Panc1 (cell line): ENCODE data around the gene MYEF2. TPM values are rescaled to one million over a fixed set of nuclear protein-coding genes. Genes with fewer than 3 reads are reported as not detected.

Source experiments
- ATAC-seq: fragments of 200-7000 bp; cut with Tn5 transposase; 2 replicates; pipeline ENCODE4 v1.9.1; 2020; ENCODE audit warnings: mild to moderate bottlenecking, moderate library complexity
- BruUV-seq: library from RNA; stranded (reverse); fragments of 400-500 nt; replicated peaks from 2 replicates; lab custom pipeline; 2021; lab: Mats Ljungman, UMichigan
- CTCF ChIA-PET: fragments of 300-600 bp; sonication (Branson Sonifier 250); formaldehyde crosslinking; loops from one replicate; lab custom pipeline; 2022; ENCODE audit warnings: antibody characterized with exemption; lab: Charles Lee
- POLR2A ChIA-PET: fragments of 300-600 bp; sonication (Branson Sonifier 250); formaldehyde crosslinking; loops from one replicate; lab custom pipeline; 2022; ENCODE audit warnings: antibody characterized with exemption; lab: Charles Lee
- DNase-seq: peaks from one replicate; pipeline ENCODE4 v3.0.0-alpha.2; 2010; ENCODE audit warnings: low read depth, low spot score
- H3K27ac ChIP-seq: 2 replicates; pipeline ENCODE4 v1.5.1; 2011; ENCODE audit warnings: mild to moderate bottlenecking, low read length, inconsistent platforms
- H3K27me3 ChIP-seq: fragments of 200-500 bp; sonication (Bioruptor generic); 2 replicates; pipeline ENCODE4 v1.6.0; 2014; ENCODE audit warnings: low read length, inconsistent platforms; ENCODE audit not compliant: control insufficient read depth, insufficient read depth
- H3K36me3 ChIP-seq: fragments of 200-500 bp; sonication (Bioruptor generic); 2 replicates; pipeline ENCODE4 v1.5.1; 2014; ENCODE audit warnings: inconsistent platforms, mild to moderate bottlenecking, low read length, moderate library complexity; ENCODE audit not compliant: control insufficient read depth, insufficient read depth
- H3K4me1 ChIP-seq: 2 replicates; pipeline ENCODE4 v1.5.1; 2011; ENCODE audit warnings: inconsistent platforms, mild to moderate bottlenecking, low read length, moderate library complexity; ENCODE audit not compliant: control insufficient read depth, insufficient read depth
- H3K4me3 ChIP-seq, 2 experiments: 2 replicates each; pipeline ENCODE4 v1.5.1; 2011 to 2012; ENCODE audit warnings: low read depth in 2 of 2, low read length in 2 of 2, mild to moderate bottlenecking in 2 of 2, inconsistent platforms in 1 of 2, moderate library complexity in 1 of 2
- H3K9me3 ChIP-seq: fragments of 200-500 bp; sonication (Bioruptor generic); 2 replicates; pipeline ENCODE4 v1.5.1; 2014; ENCODE audit warnings: low read depth, mild to moderate bottlenecking, inconsistent platforms, low read length, moderate library complexity; ENCODE audit not compliant: control insufficient read depth, insufficient read depth
- CTCF ChIP-seq: fragments of 450-650 bp; IDR thresholded peaks from 2 replicates; pipeline ENCODE4 v1.5.1; 2017; ENCODE audit warnings: mild to moderate bottlenecking
- POLR2AphosphoS5 ChIP-seq: IDR thresholded peaks from 2 replicates; pipeline ENCODE4 v1.6.1; 2012; ENCODE audit warnings: mild to moderate bottlenecking, low read depth, low read length, moderate library complexity
- SIN3A ChIP-seq: IDR thresholded peaks from 2 replicates; pipeline ENCODE4 v1.6.1; 2012; ENCODE audit warnings: low read depth, mild to moderate bottlenecking, low read length, moderate library complexity, borderline replicate concordance; ENCODE audit not compliant: insufficient read depth
- TCF7L2 ChIP-seq: IDR thresholded peaks from 2 replicates; pipeline ENCODE4 v1.6.1; 2011; ENCODE audit warnings: mild to moderate bottlenecking, low read depth, low read length, inconsistent platforms
- in situ Hi-C: cut with HindIII; loops from 2 replicates; pipeline ENCODE4 v1.10.0; 2016; ENCODE audit warnings: low sequenced_read_pairs, low pct_unique_long_range_greater_than_20kb
- intact Hi-C: fragments of 100-400 bp; cut with micrococcal nuclease; formaldehyde crosslinking; loops from one replicate; pipeline ENCODE4 v1.10.0; 2022; ENCODE audit not compliant: unreplicated experiment
- total RNA-seq: library from RNA; stranded (reverse); gene quantifications from one replicate; pipeline ENCODE4 v1.2.1, GENCODE V29; 2021; ENCODE audit not compliant: unreplicated experiment
- TF ChIP-seq, protein P1 (sequence below), 2 experiments: IDR thresholded peaks; 2 replicates each; pipeline ENCODE4 v1.6.1; 2011 to 2012; ENCODE audit warnings: low read depth in 2 of 2, control low read depth in 1 of 2, low read length in 1 of 2, mild to moderate bottlenecking in 1 of 2, moderate library complexity in 1 of 2; ENCODE audit not compliant: insufficient read depth in 1 of 2

Gene MYEF2
- total RNA-seq, 1 experiment from 2014 or later = 71.3 TPM

DNA sequence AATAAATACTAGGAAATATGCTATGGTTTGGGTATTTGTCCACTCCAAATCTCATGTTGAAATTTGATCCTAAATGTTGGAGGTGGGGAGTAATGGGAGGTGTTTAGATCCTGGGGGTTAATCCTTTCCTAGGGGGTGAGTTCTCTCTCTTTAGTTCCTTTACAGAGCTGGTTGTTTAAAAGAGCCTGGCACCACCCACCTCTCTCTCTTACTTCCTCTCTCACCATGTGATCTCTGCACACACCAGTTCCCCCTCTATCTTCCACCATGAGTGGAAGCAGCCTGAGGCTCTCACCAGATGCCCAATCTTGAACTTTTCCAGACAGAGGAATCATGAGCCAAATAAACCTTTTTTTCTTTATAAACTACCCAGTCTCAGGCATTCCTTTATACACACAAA lies 46.8 kb downstream of the MYEF2 start:
- Histone ChIP-seq H3K36me3 (no peaks in the 10 kb centered on the region), H3K27me3 (no peaks in the 10 kb centered on the region), H3K4me3 (no peak overlapping the region), H3K27ac (no peak overlapping the region), H3K9me3 (no peaks in the 10 kb centered on the region), H3K4me1 (no peaks in the 10 kb centered on the region)
- no peak for ATAC-seq
- intact Hi-C loops (no loop called here), in situ Hi-C loops (no loop called here)
- no peak for DNase-seq
- POLR2A ChIA-PET = no interaction called here
- BruUV-seq = no TSS peak
- CTCF ChIA-PET = no interaction called here
- TF ChIP-seq, protein P1, sequence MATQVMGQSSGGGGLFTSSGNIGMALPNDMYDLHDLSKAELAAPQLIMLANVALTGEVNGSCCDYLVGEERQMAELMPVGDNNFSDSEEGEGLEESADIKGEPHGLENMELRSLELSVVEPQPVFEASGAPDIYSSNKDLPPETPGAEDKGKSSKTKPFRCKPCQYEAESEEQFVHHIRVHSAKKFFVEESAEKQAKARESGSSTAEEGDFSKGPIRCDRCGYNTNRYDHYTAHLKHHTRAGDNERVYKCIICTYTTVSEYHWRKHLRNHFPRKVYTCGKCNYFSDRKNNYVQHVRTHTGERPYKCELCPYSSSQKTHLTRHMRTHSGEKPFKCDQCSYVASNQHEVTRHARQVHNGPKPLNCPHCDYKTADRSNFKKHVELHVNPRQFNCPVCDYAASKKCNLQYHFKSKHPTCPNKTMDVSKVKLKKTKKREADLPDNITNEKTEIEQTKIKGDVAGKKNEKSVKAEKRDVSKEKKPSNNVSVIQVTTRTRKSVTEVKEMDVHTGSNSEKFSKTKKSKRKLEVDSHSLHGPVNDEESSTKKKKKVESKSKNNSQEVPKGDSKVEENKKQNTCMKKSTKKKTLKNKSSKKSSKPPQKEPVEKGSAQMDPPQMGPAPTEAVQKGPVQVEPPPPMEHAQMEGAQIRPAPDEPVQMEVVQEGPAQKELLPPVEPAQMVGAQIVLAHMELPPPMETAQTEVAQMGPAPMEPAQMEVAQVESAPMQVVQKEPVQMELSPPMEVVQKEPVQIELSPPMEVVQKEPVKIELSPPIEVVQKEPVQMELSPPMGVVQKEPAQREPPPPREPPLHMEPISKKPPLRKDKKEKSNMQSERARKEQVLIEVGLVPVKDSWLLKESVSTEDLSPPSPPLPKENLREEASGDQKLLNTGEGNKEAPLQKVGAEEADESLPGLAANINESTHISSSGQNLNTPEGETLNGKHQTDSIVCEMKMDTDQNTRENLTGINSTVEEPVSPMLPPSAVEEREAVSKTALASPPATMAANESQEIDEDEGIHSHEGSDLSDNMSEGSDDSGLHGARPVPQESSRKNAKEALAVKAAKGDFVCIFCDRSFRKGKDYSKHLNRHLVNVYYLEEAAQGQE (IDR thresholded peaks at IDR 0.05; ENCODE audit: insufficient read depth in 1 of 2, low read depth in 2 of 2, low read length in 1 of 2) = no peak
- TF ChIP-seq SIN3A (no peak), POLR2AphosphoS5 (no peak), TCF7L2 (no peak), CTCF (no peak)

GRCh38 chr15:48126667-48127355 lies 51.3 kb downstream of the MYEF2 start:
- no peak for DNase-seq
- intact Hi-C loops = no loop called here
- CTCF ChIA-PET = no interaction called here
- in situ Hi-C loops = no loop called here
- POLR2A ChIA-PET = no interaction called here
- H3K27ac ChIP-seq = no peak overlapping the region
- BruUV-seq = no TSS peak
- H3K4me1 ChIP-seq = no peaks in the 10 kb centered on the region
- no peaks in the 10 kb centered on the region for H3K27me3 ChIP-seq
- no peak for TF ChIP-seq TCF7L2
- TF ChIP-seq SIN3A = no peak
- no peak for TF ChIP-seq POLR2AphosphoS5
- no peak for TF ChIP-seq CTCF
- TF ChIP-seq, protein P1 (IDR thresholded peaks at IDR 0.05; ENCODE audit: insufficient read depth in 1 of 2, low read depth in 2 of 2, low read length in 1 of 2) = no peak
- no peaks in the 10 kb centered on the region for H3K36me3 ChIP-seq
- H3K4me3 ChIP-seq = no peak overlapping the region
- no peak for ATAC-seq
- H3K9me3 ChIP-seq = no peaks in the 10 kb centered on the region
